Heart right ventricle (tissue), 16 donors: ENCODE data around the gene TMEM97. TPM values are rescaled to one million over a fixed set of nuclear protein-coding genes. Genes with fewer than 3 reads are reported as not detected.

ENCODE experiments used
- ATAC-seq, 8 donors: fragments of 200-7000 bp; cut with Tn5 transposase; one replicate each; pipeline ENCODE4 v1.9.1; 2020; ENCODE audit warnings: mild to moderate bottlenecking in 8 of 8, moderate library complexity in 8 of 8, moderate number of reproducible peaks in 1 of 8
- DNase-seq, 2 donors: peaks; one replicate each; pipeline ENCODE4 v3.0.0-alpha.2; 2020
- H3K27ac ChIP-seq, 10 donors: fragments of 200-600 bp; sonication (generic) in 2 of 10; one replicate each; pipeline versions ENCODE4 v1.5.0 to v1.8.0; 2020 to 2022; ENCODE audit warnings: mild to moderate bottlenecking in 3 of 10
- H3K27me3 ChIP-seq, 7 donors: fragments of 200-600 bp; one replicate each; pipeline ENCODE4 v1.8.0; 2021 to 2022; ENCODE audit warnings: mild to moderate bottlenecking in 2 of 7
- H3K36me3 ChIP-seq, 9 donors: fragments of 200-600 bp; sonication (generic) in 1 of 9; one replicate each; pipeline versions ENCODE4 v1.5.0 to v1.8.0; 2020 to 2022; ENCODE audit warnings: mild to moderate bottlenecking in 2 of 9
- H3K4me1 ChIP-seq, 9 donors: fragments of 200-600 bp; sonication (generic) in 1 of 9; one replicate each; pipeline versions ENCODE4 v1.5.0 to v1.8.0; 2020 to 2022; ENCODE audit warnings: mild to moderate bottlenecking in 4 of 9
- H3K4me3 ChIP-seq, 10 donors: fragments of 200-600 bp; sonication (generic) in 2 of 10; one replicate each; pipeline versions ENCODE4 v1.5.0 to v1.8.0; 2020 to 2022; ENCODE audit warnings: mild to moderate bottlenecking in 7 of 10, moderate library complexity in 2 of 10
- H3K9me3 ChIP-seq, 11 donors: fragments of 200-600 bp in 10 of 11; sonication (generic) in 2 of 11; one replicate each; pipeline versions ENCODE4 v1.5.0 to v1.8.0; 2013 to 2022; ENCODE audit warnings: mild to moderate bottlenecking in 2 of 11, control low read depth in 1 of 11, moderate library complexity in 1 of 11
- WGBS, 2 donors: extraction: QIAGEN DNeasy Blood & Tissue Kit; methylation state at CpG; one replicate each; pipeline ENCODE4 v1.1.7; 2013; ENCODE audit warnings: inconsistent platforms in 1 of 2; 5-methylcytosine and 5-hydroxymethylcytosine counted together
- intact Hi-C, 10 donors: fragments of 100-400 bp; cut with DNase I; formaldehyde crosslinking; loops; one replicate each; pipeline versions ENCODE4 v1.11.1 to v1.14.2; 2022
- polyA plus RNA-seq, 2 donors: library from polyadenylated mRNA; stranded (reverse); fragments of 200-250 nt; gene quantifications; one replicate each; pipeline ENCODE4 v1.2.3, GENCODE V29; 2013
- total RNA-seq, 10 donors: library from RNA; stranded (reverse); fragmentation: NEBNext Ultra II Directional in 3 of 10; extraction: Animal tissue kit (Norgen Biotek cat#: 25700) in 3 of 10; gene quantifications; one replicate each; pipeline versions ENCODE4 v1.2.1 to v1.2.4, GENCODE V29; 2021 to 2023
- TF ChIP-seq, protein P1 (sequence below), 9 donors: fragments of 200-600 bp; sonication (generic) in 2 of 9; IDR thresholded peaks; one replicate each; pipeline versions ENCODE4 v1.5.0 to v1.8.0; 2021 to 2022; ENCODE audit warnings: antibody characterized with exemption in 9 of 9, mild to moderate bottlenecking in 5 of 9, moderate library complexity in 1 of 9
- donor health status: Arrhythmogenic right ventricular cardiomyopathy.
- donor health status: ischemic (EF 13 %, LVEDD 7.1; RV severe dilation, severe dysfunction).
- donor health status: healthy with polysubstance abuse.
- donor health status: DM: no; HTN: yes; CAD: no.
- donor health status: DM: no; HTN: no; CAD: no.
- donor health status: ischemic (EF 25% LVEDD 6.9; RV normal size, moderate dysfunction).
- donor health status: ischemic (EF 25% LVEDD 5.7; RV mildly dilated, moderate dysfunction).
- donor health status: healthy.
- donor health status: DM: yes; HTN: yes; CAD: no.
- donor health status: Ischemic cardiomyopathy.
- donor health status: ischemic (EF 35%, LVEDD 5.7; RV mildly dilated, moderate dysfunction).
- donor health status: nonischemic (EF 11% LVEDD 7.7; RV severe dilation, severe dysfunction).
- donor health status: DM: yes; HTN: yes; CAD: no.
- donor health status: PGD.
- donor health status: ischemic (EF 29% LVEDD 5.4; RV normal size, mild dysfunction).
- donor health status: nonischemic (EF 23%, LVEDD 6.1; RV moderate dilation, normal function).

The TMEM97 gene
- total and polyA plus RNA-seq, 12 donors: 1.6 to 5.2 (median 3.2) TPM

DNA sequence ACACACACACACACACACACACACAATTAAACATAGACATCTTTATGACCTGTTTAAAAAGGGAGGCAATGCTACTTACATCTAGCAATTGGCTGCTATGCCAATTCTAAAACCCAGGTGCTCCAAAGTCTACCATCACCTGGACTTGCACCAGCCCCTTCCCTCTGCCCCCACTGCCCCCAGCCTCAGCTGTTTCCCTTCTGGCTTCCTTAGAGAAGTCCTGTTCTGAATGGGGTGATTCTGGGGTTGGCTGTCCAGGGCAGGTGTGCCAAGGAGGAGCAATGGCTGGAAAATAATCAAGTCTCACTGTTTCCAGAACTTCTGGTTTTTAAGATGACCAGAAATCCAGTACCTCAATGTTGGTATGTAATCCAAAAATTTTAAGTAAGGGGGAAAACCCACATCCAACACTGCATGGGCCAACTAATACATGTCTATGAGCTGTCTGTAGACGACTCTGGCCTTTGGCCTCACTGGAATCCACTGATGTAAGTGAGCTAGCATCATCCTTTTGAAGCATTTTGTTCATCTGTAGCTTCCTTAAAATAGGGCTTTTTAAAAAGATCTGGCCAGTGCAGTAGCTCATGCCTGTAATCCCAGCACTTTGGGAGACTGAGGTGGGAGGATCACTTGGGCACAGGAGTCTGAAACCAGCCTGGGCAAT, 14.2 kb downstream of the TMEM97 start:
- Histone ChIP-seq H3K27ac (peak overlapping the region in 1 of 10 donors; percentile 96), H3K36me3 (peaks cover 0 to 45% (median 32%) of the 10 kb centered on the region in 9 donors), H3K4me3 (peak overlapping the region in 1 of 10 donors; percentile 87), H3K4me1 (peaks cover 13 to 42% (median 35%) of the 10 kb centered on the region in 9 donors), H3K9me3 (no peaks in the 10 kb centered on the region), H3K27me3 (no peaks in the 10 kb centered on the region)
- WGBS, 2 donors: 74 to 81% methylated on average over 1 of the region's 1 CpG
- intact Hi-C loops: loop anchor here in 1 of 10 donors (10.0 kb wide), 2 partner anchors 288 to 622 kb away; partner anchors contain the start of genes NLK and PHF12
- DNase-seq (no peak), ATAC-seq (no peak)
- TF ChIP-seq, protein P1, sequence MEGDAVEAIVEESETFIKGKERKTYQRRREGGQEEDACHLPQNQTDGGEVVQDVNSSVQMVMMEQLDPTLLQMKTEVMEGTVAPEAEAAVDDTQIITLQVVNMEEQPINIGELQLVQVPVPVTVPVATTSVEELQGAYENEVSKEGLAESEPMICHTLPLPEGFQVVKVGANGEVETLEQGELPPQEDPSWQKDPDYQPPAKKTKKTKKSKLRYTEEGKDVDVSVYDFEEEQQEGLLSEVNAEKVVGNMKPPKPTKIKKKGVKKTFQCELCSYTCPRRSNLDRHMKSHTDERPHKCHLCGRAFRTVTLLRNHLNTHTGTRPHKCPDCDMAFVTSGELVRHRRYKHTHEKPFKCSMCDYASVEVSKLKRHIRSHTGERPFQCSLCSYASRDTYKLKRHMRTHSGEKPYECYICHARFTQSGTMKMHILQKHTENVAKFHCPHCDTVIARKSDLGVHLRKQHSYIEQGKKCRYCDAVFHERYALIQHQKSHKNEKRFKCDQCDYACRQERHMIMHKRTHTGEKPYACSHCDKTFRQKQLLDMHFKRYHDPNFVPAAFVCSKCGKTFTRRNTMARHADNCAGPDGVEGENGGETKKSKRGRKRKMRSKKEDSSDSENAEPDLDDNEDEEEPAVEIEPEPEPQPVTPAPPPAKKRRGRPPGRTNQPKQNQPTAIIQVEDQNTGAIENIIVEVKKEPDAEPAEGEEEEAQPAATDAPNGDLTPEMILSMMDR (IDR thresholded peaks at IDR 0.05): no peak

DNA sequence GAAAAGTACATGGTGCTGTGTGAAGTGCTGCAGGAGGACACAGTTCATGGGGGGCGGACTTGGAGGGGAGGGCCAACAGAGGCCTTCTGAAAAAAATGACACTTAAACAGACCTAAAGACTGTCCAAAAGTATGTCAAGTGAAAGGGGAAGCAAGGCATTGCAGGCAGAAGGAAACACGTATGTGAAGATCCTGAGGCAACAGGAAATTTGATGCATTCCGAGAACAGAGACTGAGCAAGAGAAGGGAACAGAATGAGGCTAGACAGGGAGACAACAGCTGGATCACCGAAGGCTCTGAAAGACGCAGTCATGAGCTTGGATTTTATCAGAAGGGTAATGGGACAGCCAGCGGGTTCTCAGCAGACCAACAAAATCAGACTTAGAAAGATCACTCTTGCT, 15.2 kb downstream of the TMEM97 start:
- Histone ChIP-seq H3K4me1 (peaks cover 13 to 52% (median 45%) of the 10 kb centered on the region in 9 donors), H3K4me3 (peak overlapping the region in 7 of 10 donors; percentile 74 to 94 (median 87)), H3K27ac (peak overlapping the region in 5 of 10 donors; percentile 2 to 99 (median 95)), H3K27me3 (no peaks in the 10 kb centered on the region), H3K9me3 (no peaks in the 10 kb centered on the region), H3K36me3 (peaks cover 0 to 40% (median 23%) of the 10 kb centered on the region in 9 donors)
- ATAC-seq (no peak), DNase-seq (no peak)
- TF ChIP-seq, protein P1 (IDR thresholded peaks at IDR 0.05): no peak
- intact Hi-C loops: loop anchor here in 2 of 10 donors (2.0 to 10.0 kb wide), 4 partner anchors 15 to 621 kb away; partner anchors contain the start of genes TMEM97 (in 2 of the 2), NLK (in 1 of the 2), PHF12 (in 1 of the 2) and POLDIP2 (in 1 of the 2)
- WGBS, 2 donors: 45 to 46% methylated on average over 6 of the region's 6 CpGs

DNA sequence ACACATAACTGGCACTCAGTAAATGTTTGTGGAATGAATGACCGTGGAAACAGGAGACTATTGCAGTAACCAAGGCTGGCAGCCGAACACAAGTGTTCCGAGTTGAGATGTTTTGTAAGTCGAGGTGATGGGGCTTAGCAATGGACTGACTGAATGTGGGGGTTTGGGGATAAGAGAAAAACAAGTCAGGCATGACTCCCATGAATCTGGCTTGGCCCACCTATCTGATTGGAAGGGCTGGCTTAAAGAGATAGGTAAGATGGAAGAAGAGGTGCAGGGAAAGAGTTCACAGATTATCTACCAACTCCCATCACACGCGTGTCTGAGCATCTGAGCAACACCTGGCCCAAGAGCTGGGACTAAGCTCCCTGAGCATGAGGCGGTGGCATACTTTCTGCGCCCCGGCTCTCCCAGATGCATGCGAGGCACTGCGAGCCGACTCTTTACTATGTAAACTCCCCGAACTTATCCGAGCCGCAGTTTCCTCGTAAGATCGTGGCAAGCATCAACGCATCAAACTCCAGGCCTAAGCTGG, 15.7 kb downstream of the TMEM97 start:
- Histone ChIP-seq H3K4me3 (peak overlapping the region; percentile 74 to 94 (median 88)), H3K4me1 (peaks cover 15 to 58% (median 51%) of the 10 kb centered on the region in 9 donors), H3K27me3 (no peaks in the 10 kb centered on the region), H3K36me3 (peaks cover 0 to 40% (median 22%) of the 10 kb centered on the region in 9 donors), H3K27ac (peak overlapping the region; percentile 19 to 99 (median 97)), H3K9me3 (no peaks in the 10 kb centered on the region)
- WGBS, 2 donors: 8 to 9% methylated on average over 18 of the region's 18 CpGs
- DNase-seq: no peak
- intact Hi-C loops: loop anchor here in 3 of 10 donors (1.0 to 10.0 kb wide), 7 partner anchors 16 to 620 kb away; partner anchors contain the start of genes NLK (in 2 of the 3), PHF12 (in 2 of the 3), POLDIP2 (in 2 of the 3) and TMEM97 (in 2 of the 3)
- no peak for ATAC-seq
- TF ChIP-seq, protein P1 (IDR thresholded peaks at IDR 0.05): no peak

DNA sequence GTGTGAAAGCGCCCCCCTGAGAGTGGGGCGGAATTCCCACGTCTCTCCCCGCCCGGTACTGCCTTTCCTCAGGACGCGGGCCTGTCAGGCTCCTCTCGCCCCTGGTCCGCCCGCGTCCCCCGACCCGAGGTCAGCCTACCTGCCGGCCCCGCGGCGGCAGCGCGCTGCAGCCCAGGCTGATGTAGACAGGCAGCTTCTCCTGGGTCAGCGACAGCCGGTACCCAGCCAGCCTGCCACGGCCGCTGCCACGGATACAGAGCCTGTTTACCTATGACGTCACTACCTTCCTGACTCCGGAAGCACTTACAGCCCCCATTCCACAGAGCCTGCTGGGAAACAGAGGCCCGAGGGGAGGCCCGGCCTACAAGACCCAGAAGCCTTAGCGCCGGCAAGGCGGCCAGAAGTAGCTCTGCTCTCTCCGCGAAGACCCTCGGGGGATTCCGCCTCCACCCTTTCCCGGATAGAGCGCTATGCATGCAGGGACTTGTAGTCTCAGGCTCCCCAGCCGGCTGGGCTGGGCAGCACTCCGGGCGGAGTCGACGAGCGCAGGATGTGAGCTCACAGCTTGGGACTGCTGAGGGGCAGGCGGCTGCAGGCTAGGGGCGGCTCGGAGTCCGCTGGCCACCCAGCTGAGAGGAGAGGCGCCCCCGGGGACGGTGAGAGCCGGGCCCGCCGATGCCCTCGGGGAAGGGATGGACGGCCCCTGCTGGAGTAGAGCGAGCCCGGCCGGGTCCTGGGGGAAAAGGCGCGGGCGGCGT, 16.4 kb downstream of the TMEM97 start, which contains the start of the genes IFT20 and TNFAIP1:
Gene IFT20 (minus strand): TSS at position 272 of the 758 bp plus-strand sequence. CDS start 3,487 bp downstream, outside the sequence.
Gene TNFAIP1 (plus strand): TSS at position 561 of the 758 bp plus-strand sequence. CDS start 3,761 bp downstream, outside the sequence.
- 0% methylated on average over 62 of the region's 62 CpGs for WGBS, 2 donors
- Histone ChIP-seq H3K4me1 (peaks cover 15 to 63% (median 57%) of the 10 kb centered on the region in 9 donors), H3K36me3 (peaks cover 0 to 40% (median 23%) of the 10 kb centered on the region in 9 donors), H3K4me3 (peak within 1 kb of the TSS; percentile 74 to 95 (median 88)), H3K9me3 (no peaks in the 10 kb centered on the region), H3K27me3 (no peaks in the 10 kb centered on the region), H3K27ac (peak within 1 kb of the TSS; percentile 90 to 99 (median 98))
- TF ChIP-seq, protein P1 (IDR thresholded peaks at IDR 0.05): peak in 1 of 9 donors; percentile 8
- peak; percentile 95 to 97 (median 96) for ATAC-seq
- DNase-seq: peak; percentile 98 to 99
- intact Hi-C loops: loop anchor here in 3 of 10 donors (1.0 to 10.0 kb wide), 7 partner anchors 17 to 619 kb away; partner anchors contain the start of genes NLK (in 2 of the 3), PHF12 (in 2 of the 3), POLDIP2 (in 2 of the 3) and TMEM97 (in 2 of the 3)
